IMR-90 (cell line): ENCODE results near the gene GABRB2. TPM values are rescaled to one million over a fixed set of nuclear protein-coding genes. Genes with fewer than 3 reads are reported as not detected.

Experiments
- ATAC-seq: fragments of 200-7000 bp; cut with Tn5 transposase; 2 replicates; pipeline ENCODE4 v1.9.1; 2020; ENCODE audit warnings: low read depth, mild to moderate bottlenecking, moderate library complexity
- BruUV-seq: library from RNA; stranded (reverse); fragments of 400-500 nt; replicated peaks from 2 replicates; lab custom pipeline; 2021; lab: Mats Ljungman, UMichigan
- CTCF ChIA-PET: fragments of 300-600 bp; formaldehyde crosslinking; extraction: SDS; loops from one replicate; lab custom pipeline; 2021; ENCODE audit warnings: antibody characterized with exemption; lab: Yijun Ruan, JAX
- POLR2A ChIA-PET: fragments of 300-600 bp; sonication (Branson Sonifier 250); formaldehyde crosslinking; loops from one replicate; lab custom pipeline; 2022; ENCODE audit warnings: antibody characterized with exemption; ENCODE audit not compliant: unreplicated experiment; lab: Charles Lee
- DNase-seq: peaks from one replicate; pipeline ENCODE4 v3.0.0; 2013
- H2AFZ ChIP-seq: replicated peaks from 2 replicates; pipeline ENCODE3; 2013; ENCODE audit warnings: low read length, mild to moderate bottlenecking; ENCODE audit not compliant: poor library complexity
- H2AK5ac ChIP-seq: 2 replicates; pipeline ENCODE4 v1.6.1; 2013; ENCODE audit warnings: low read depth, low read length, inconsistent platforms
- H2AK9ac ChIP-seq: replicated peaks from 2 replicates; pipeline ENCODE3; 2013; ENCODE audit warnings: mild to moderate bottlenecking, low read depth, low read length, moderate library complexity; ENCODE audit not compliant: poor library complexity
- H2BK120ac ChIP-seq: 2 replicates; pipeline ENCODE4 v1.6.1; 2013; ENCODE audit warnings: low read depth, low read length, inconsistent platforms
- H2BK15ac ChIP-seq: 3 replicates; pipeline ENCODE4 v1.6.1; 2013; ENCODE audit warnings: low read depth, low read length, inconsistent platforms
- H2BK20ac ChIP-seq: 2 replicates; pipeline ENCODE4 v1.6.1; 2013; ENCODE audit warnings: low read depth, mild to moderate bottlenecking, inconsistent platforms, low read length, moderate library complexity
- H2BK5ac ChIP-seq: 2 replicates; pipeline ENCODE4 v1.6.1; 2013; ENCODE audit warnings: mild to moderate bottlenecking, low read depth, low read length, inconsistent platforms; ENCODE audit not compliant: poor library complexity, severe bottlenecking
- H3K14ac ChIP-seq: replicated peaks from 2 replicates; pipeline ENCODE4 v1.6.1; 2013; ENCODE audit warnings: low read depth, low read length, inconsistent platforms
- H3K18ac ChIP-seq: 2 replicates; pipeline ENCODE4 v1.6.1; 2013; ENCODE audit warnings: low read depth, low read length, control low read depth
- H3K23ac ChIP-seq: 2 replicates; pipeline ENCODE4 v1.6.1; 2013; ENCODE audit warnings: low read depth, low read length, inconsistent platforms
- H3K27ac ChIP-seq: 2 replicates; pipeline ENCODE4 v1.5.1; 2013; ENCODE audit warnings: mild to moderate bottlenecking, control low read depth, low read length; ENCODE audit not compliant: insufficient read depth
- H3K27me3 ChIP-seq: 2 replicates; pipeline ENCODE4 v1.6.1; 2013; ENCODE audit warnings: low read length; ENCODE audit not compliant: control insufficient read depth, insufficient read depth
- H3K36me3 ChIP-seq: 2 replicates; pipeline ENCODE4 v1.6.1; 2013; ENCODE audit warnings: low read length, mixed read lengths; ENCODE audit not compliant: control insufficient read depth, insufficient read depth
- H3K4ac ChIP-seq: 2 replicates; pipeline ENCODE4 v1.6.1; 2013; ENCODE audit warnings: low read depth, low read length, inconsistent platforms
- H3K4me1 ChIP-seq: 2 replicates; pipeline ENCODE4 v1.6.1; 2013; ENCODE audit warnings: low read length, mixed read lengths; ENCODE audit not compliant: control insufficient read depth, insufficient read depth
- H3K4me2 ChIP-seq: 2 replicates; pipeline ENCODE4 v1.6.1; 2013; ENCODE audit warnings: low read depth, mild to moderate bottlenecking, control low read depth, low read length, moderate library complexity
- H3K4me3 ChIP-seq: 2 replicates; pipeline ENCODE4 v1.5.1; 2013; ENCODE audit warnings: low read depth, mild to moderate bottlenecking, control low read depth, low read length, moderate library complexity; ENCODE audit not compliant: insufficient read depth
- H3K56ac ChIP-seq: 2 replicates; pipeline ENCODE4 v1.6.1; 2013; ENCODE audit warnings: low read length, inconsistent platforms; ENCODE audit not compliant: insufficient read depth; ENCODE audit errors: extremely low read depth
- H3K79me1 ChIP-seq, 2 experiments: 2 replicates each; pipeline ENCODE4 v1.6.1; 2013; ENCODE audit warnings: low read length in 2 of 2, inconsistent platforms in 1 of 2, low read depth in 1 of 2
- H3K9ac ChIP-seq: 2 replicates; pipeline ENCODE4 v1.6.1; 2013; ENCODE audit warnings: low read depth, low read length, control low read depth
- H3K9me1 ChIP-seq: 2 replicates; pipeline ENCODE4 v1.6.1; 2013; ENCODE audit warnings: low read length, inconsistent platforms; ENCODE audit not compliant: insufficient read depth
- H3K9me3 ChIP-seq: 2 replicates; pipeline ENCODE4 v1.6.1; 2013; ENCODE audit warnings: low read length; ENCODE audit not compliant: control insufficient read depth, insufficient read depth
- H4K20me1 ChIP-seq: 2 replicates; pipeline ENCODE4 v1.6.1; 2013; ENCODE audit warnings: low read length, inconsistent platforms; ENCODE audit not compliant: insufficient read depth
- H4K5ac ChIP-seq: 2 replicates; pipeline ENCODE4 v1.6.1; 2013; ENCODE audit warnings: mild to moderate bottlenecking, low read depth, low read length, control low read depth
- H4K8ac ChIP-seq, 2 experiments: 2 replicates each; pipeline ENCODE4 v1.6.1; 2013; ENCODE audit warnings: low read depth in 2 of 2, low read length in 2 of 2, control low read depth in 1 of 2, inconsistent platforms in 1 of 2
- H4K91ac ChIP-seq: 2 replicates; pipeline ENCODE4 v1.6.1; 2013; ENCODE audit warnings: low read depth, low read length, inconsistent platforms; ENCODE audit not compliant: insufficient read depth
- BHLHE40 ChIP-seq: fragments of 150-350 bp; IDR thresholded peaks from 2 replicates; pipeline ENCODE4 v1.6.1; 2016; ENCODE audit warnings: mild to moderate bottlenecking, low read depth, low read length
- CHD1 ChIP-seq: IDR thresholded peaks from 2 replicates; pipeline ENCODE4 v1.6.1; 2012; ENCODE audit warnings: low read depth, low read length, improper control_type of control experiment
- FOS ChIP-seq: fragments of 150-350 bp; IDR thresholded peaks from 2 replicates; pipeline ENCODE4 v1.6.1; 2016; ENCODE audit warnings: low read depth, low read length
- MAFK ChIP-seq: IDR thresholded peaks from 2 replicates; pipeline ENCODE4 v1.6.1; 2012; ENCODE audit warnings: low read depth, low read length, improper control_type of control experiment
- MAZ ChIP-seq: IDR thresholded peaks from 2 replicates; pipeline ENCODE4 v1.6.1; 2012; ENCODE audit warnings: low read depth, mild to moderate bottlenecking, low read length, improper control_type of control experiment, moderate library complexity, borderline replicate concordance
- MXI1 ChIP-seq: IDR thresholded peaks from 2 replicates; pipeline ENCODE4 v1.6.1; 2012; ENCODE audit warnings: low read depth, mild to moderate bottlenecking, low read length, moderate library complexity, borderline replicate concordance
- POLR2A ChIP-seq: IDR thresholded peaks from 2 replicates; pipeline ENCODE4 v1.6.1; 2012; ENCODE audit warnings: mild to moderate bottlenecking, low read depth, low read length
- RAD21 ChIP-seq: IDR thresholded peaks from 2 replicates; pipeline ENCODE4 v1.6.1; 2012; ENCODE audit warnings: low read length, improper control_type of control experiment
- RFX5 ChIP-seq: IDR thresholded peaks from 2 replicates; pipeline ENCODE4 v1.8.0; 2012; ENCODE audit warnings: low read depth, mild to moderate bottlenecking, low read length, moderate library complexity
- WGBS, 2 experiments: methylation state at CpG; one replicate each; pipeline versions ENCODE4 v1.1.5 to v1.1.7; 2013; ENCODE audit warnings: missing lambda C conversion rate in 2 of 2; ENCODE audit not compliant: insufficient read length in 1 of 2; ENCODE audit errors: extremely low coverage in 2 of 2; 5-methylcytosine and 5-hydroxymethylcytosine counted together
- dilution Hi-C: fragments of 300-500 bp; cut with HindIII; formaldehyde crosslinking; loops from one replicate; pipeline ENCODE4 v1.14.3; 2018; ENCODE audit warnings: low sequenced_read_pairs; ENCODE audit not compliant: unreplicated experiment
- in situ Hi-C: fragments of 300-500 bp; cut with MboI; formaldehyde crosslinking; loops from 3 replicates; pipeline ENCODE4 v1.14.3; 2019; ENCODE audit warnings: low sequenced_read_pairs, inconsistent platforms, mixed read lengths
- intact Hi-C: fragments of 100-400 bp; cut with micrococcal nuclease; formaldehyde crosslinking; loops from 2 replicates; pipeline ENCODE4 v1.10.0; 2022
- polyA plus RNA-seq, 3 experiments: library from polyadenylated mRNA; depleted of rRNA; stranded (reverse); fragments of >200 nt; gene quantifications; 2 replicates each; pipeline ENCODE4 v1.2.3, GENCODE V29; 2012; ENCODE audit warnings: low replicate concordance in 1 of 3
- total RNA-seq: library from RNA; depleted of rRNA; stranded (reverse); fragments of >200 nt; gene quantifications from 2 replicates; pipeline ENCODE4 v1.2.3, GENCODE V29; 2012
- TF ChIP-seq, protein P1 (sequence below): fragments of 150-350 bp; IDR thresholded peaks from 2 replicates; pipeline ENCODE4 v1.6.1; 2016; ENCODE audit warnings: low read depth, mild to moderate bottlenecking, low read length, moderate library complexity, borderline replicate concordance

GABRB2 gene
- total and polyA plus RNA-seq, 2 of the 4 experiments (the other 2 are of a cell fraction), result not detected

DNA sequence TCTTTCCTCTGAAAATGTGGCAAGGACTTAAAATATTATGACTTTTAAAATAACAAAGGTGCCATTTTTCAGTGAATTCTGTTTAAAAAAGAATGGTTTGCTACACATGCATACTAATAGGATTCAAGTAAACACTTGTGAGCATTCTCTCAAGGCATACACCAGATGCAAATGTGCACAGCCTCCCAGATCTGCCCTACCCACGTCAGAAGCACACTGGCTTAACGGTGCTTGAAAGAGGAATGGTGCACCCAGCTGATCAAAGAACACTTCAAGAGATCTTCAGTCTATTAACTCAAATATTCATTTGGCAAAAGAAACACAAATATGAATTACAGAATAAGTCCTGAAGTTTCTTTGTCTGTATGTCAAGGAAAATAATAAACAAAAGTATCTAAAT is 15.8 kb downstream of the GABRB2 start:
- H3K4me1 ChIP-seq, result no peaks in the 10 kb centered on the region
- no peak overlapping the region for H2BK120ac ChIP-seq
- no peak overlapping the region for H3K4ac ChIP-seq
- TF ChIP-seq CHD1 (no peak), BHLHE40 (no peak), RAD21 (no peak), MAZ (no peak), FOS (no peak), POLR2A (no peak), RFX5 (no peak), MXI1 (no peak), MAFK (no peak)
- TF ChIP-seq, protein P1, sequence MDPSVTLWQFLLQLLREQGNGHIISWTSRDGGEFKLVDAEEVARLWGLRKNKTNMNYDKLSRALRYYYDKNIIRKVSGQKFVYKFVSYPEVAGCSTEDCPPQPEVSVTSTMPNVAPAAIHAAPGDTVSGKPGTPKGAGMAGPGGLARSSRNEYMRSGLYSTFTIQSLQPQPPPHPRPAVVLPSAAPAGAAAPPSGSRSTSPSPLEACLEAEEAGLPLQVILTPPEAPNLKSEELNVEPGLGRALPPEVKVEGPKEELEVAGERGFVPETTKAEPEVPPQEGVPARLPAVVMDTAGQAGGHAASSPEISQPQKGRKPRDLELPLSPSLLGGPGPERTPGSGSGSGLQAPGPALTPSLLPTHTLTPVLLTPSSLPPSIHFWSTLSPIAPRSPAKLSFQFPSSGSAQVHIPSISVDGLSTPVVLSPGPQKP, result no peak
- H2BK5ac ChIP-seq, result no peak overlapping the region
- no peak overlapping the region for H3K14ac ChIP-seq
- no peak for ATAC-seq
- no peaks in the 10 kb centered on the region for H3K36me3 ChIP-seq
- no peak overlapping the region for H2AK9ac ChIP-seq
- POLR2A ChIA-PET, result no interaction called here
- dilution Hi-C loops, result no loop called here
- no peak overlapping the region for H2BK15ac ChIP-seq
- H2AK5ac ChIP-seq, result no peak overlapping the region
- no peak overlapping the region for H3K18ac ChIP-seq
- no peaks in the 10 kb centered on the region for H3K27me3 ChIP-seq
- H3K9me1 ChIP-seq, result no peaks in the 10 kb centered on the region
- in situ Hi-C loops, result no loop called here
- H3K4me2 ChIP-seq, result no peak overlapping the region
- no peak overlapping the region for H4K91ac ChIP-seq
- H4K20me1 ChIP-seq, result no peaks in the 10 kb centered on the region
- H2BK20ac ChIP-seq, result no peak overlapping the region
- H3K79me1 ChIP-seq, result no peaks in the 10 kb centered on the region
- peaks cover 2% of the 10 kb centered on the region; the same call in 1 of the 2 replicates for H3K9me3 ChIP-seq
- H4K8ac ChIP-seq, result no peak overlapping the region
- no TSS peak for BruUV-seq
- no CpG with 5 or more reads among the region's 2 CpGs for WGBS, 2 experiments
- H3K9ac ChIP-seq, result no peak overlapping the region
- no peak overlapping the region for H4K5ac ChIP-seq
- no peak overlapping the region for H3K23ac ChIP-seq
- H3K4me3 ChIP-seq, result no peak overlapping the region
- no peak for DNase-seq
- no peak overlapping the region for H3K27ac ChIP-seq
- H2AFZ ChIP-seq, result no peak overlapping the region
- intact Hi-C loops, result no loop called here
- CTCF ChIA-PET, result no interaction called here
- H3K56ac ChIP-seq, result no peak overlapping the region
